8988T (cell line): ENCODE data around the gene AADAC.
"Not testable (repeated sequence)": the region's sequence is repeated elsewhere in the genome, so short reads cannot be mapped to it uniquely, and the experiment has no call there.

Experiments used
- DNase-seq: peaks from one replicate; pipeline ENCODE4 v3.0.0; 2011

The AADAC gene

DNA sequence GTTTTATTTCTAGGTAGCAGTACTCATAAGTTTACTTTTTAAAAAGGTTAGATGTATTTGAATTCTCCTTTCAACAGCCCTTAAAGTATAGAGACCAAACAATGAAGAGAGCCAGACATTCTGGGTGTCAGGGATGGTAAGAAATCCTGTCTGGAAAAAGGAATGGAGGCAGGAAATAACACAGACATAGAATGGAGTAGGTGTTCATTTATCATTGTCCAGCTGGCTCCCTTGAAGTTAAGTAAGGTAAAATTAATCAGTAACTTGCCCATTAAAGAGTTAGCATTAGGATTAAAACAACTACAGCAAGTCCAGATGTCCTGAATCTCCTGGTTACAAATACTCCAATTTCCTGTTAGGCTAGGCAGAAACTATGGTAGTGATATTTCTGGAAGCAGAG, 46.0 kb downstream of the AADAC start:
- DNase-seq, result no peak

- DNase-seq, result no peak
Measured at GRCh38 chr3:151863611-151864010, 49.7 kb downstream of the AADAC start.

GRCh38 chr3:151864423-151865101, 50.6 kb downstream of the AADAC start:
- no peak for DNase-seq

DNA sequence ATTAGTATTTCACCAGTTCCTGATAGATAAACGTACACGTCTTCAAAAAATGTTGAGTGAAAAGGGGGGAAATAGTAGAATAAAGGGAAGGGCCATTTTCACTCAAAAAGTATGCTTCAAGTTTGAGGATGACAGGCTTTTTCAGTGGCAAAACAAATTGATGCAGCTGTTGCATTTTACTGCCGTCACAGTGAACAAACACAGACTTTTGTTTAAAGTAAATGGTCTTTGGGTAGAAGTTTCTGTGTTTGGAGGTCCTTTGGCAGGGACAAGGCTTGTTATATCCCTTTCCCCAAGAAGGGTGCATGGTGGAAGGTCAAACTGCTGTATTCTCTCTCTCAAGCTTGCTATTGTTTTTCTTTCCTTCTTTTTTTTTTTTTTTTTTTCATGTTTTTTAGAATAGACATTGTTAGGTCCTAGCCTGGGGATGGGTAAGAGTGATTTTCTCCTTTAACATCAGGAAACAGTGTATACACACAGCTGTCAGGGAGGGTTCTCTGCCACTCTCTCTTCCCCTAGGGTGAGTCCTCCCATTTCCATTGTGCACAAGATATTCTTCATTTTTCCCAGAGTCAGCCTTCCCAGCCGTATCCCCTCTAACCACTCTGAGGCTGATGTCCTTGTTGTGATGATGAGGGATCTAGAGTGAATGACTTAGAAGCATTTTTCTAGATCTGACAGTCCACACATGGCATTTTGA, 52.9 kb downstream of the AADAC start:
- DNase-seq, result no peak

- no peak for DNase-seq
Measured at GRCh38 chr3:151867666-151868065, 53.8 kb downstream of the AADAC start.

DNA sequence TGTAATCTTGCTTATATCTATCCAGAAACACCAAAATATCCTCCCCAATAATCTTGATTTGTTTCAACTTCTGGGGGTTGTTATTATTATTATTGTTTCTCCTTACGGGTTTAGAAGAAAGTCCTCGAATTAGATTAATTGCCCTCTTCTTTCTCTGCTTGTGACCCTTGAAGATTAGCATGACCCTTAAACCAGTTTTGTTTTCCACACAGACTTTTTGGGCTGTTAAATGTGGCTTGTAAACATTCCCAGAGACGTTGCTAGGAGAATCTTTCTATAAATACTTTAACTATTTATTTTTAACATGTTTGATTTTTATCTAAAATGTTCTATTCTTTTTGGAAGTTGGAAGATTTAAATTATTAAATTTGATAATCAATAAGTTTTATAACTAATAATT, 55.3 kb downstream of the AADAC start:
- DNase-seq, result no peak

- DNase-seq, result no peak
Measured at GRCh38 chr3:151871639-151872468, 57.9 kb downstream of the AADAC start.

GRCh38 chr3:151873398-151873797, 59.5 kb downstream of the AADAC start, which contains the start of gene SUCNR1:
SUCNR1 (plus strand) TSS chr3:151873643; CDS start chr3:151879893, 6,250 bp downstream.
- DNase-seq, result no peak

DNA sequence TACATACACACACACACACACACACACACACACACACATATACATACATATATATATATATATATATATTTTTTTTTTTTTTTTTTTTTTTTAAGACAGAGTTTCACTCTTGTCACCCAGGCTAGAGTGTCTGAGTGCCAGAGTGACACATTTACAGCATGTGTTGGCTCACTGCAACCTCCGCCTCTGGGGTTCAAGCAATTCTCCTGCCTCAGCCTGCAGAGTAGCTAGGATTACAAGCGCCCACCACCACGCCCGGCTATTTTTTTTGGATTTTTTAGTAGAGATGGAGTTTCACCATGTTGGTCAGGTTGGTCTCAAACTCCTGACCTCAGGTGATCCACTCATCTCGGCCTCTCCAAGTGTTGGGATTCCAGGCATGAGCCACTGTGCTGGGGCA, 60.2 kb downstream of the AADAC start:
- DNase-seq, result not testable (repeated sequence)

GRCh38 chr3:151875759-151876158, 61.8 kb downstream of the AADAC start:
- no peak for DNase-seq

- DNase-seq, result no peak
Measured at GRCh38 chr3:151877269-151877668, 63.4 kb downstream of the AADAC start.
